HS-27A (cell line): ENCODE measurements around the gene ATP6V0D1.

ENCODE experiments used
- DNase-seq: peaks from one replicate; pipeline ENCODE4 v3.0.0-alpha.2; 2012; ENCODE audit warnings: low read depth, missing footprints

The ATP6V0D1 gene

DNA sequence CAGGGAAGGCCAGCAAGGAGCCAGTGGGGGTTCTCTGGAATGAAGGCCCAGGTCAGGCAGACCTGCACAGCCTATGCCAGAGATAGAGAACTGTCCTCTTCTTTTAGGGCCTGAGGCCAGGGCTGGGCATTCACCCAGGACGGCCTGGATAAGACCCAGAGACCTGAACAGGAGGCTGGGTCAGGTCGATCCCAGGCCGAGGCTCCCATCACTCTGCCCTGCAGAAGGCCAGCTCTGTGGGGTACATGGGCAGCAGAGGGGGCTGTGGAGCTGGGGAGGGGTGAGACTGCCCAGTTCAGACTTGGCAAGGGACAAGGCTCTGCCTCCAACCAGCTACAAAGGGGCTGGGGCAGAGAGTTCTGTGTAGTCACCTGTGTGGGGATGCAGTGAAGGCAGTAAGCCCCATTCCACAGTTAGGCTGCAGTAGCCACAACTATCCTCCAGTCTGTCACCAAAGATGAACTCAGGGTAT is 35.5 kb downstream of the ATP6V0D1 start:
- no peak for DNase-seq

DNA sequence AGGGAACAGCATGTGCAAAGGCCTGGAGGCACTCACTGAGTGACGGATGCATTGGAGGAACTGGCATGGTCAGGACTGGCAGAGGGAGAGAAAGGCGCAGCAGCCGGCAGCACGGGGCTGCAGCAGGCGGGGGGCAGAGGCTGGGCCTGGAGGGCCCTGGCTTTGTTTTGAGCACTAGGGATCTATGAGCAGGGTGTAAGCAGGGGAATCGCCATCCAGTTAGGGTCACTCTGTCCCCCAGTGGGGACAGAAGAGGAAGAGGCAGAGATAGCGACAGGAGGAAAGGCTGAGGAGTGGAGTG is 35.9 kb downstream of the ATP6V0D1 start:
- DNase-seq, result no peak

DNA sequence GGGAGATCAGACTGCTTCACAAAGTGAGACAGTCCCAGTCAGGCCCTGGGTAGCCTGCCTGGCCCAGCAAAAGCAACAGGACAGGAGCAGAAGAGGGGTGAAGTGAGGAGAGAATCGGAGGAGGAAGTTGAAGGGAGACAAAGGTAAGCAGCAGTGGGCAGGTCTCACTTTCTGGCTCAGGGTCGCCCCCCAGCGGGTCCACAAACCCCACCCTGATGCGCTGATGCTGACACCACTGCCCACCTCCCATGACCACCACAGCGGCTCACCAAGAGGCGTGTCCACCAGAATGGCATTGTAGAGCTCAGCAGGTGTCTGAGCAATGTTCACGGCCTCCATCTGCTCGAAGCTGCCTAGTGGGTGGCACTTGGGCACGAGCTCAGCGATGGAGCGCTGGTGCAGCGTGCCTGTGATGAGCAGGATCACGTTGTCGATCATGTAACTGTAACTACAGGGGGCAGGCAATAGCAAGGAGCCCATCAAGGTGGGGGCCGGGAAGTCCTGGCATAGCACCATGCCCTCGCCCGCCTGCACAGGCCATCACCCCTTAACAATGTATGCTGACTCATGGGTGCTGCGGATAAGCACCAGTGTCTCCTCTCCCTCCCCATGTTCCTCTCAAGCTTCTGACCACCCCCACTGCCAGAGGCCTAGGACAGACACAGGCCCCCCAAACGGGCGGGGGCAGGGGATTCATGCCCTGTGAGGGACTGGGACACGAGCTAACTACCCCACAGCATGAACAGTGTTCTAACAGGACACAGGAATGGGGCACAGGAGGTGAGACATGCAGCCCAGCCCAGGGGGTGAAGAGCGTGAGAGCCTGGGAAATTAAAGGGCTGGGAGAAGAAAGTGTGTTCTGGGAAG is 36.5 kb downstream of the ATP6V0D1 start:
- DNase-seq, result no peak

DNA sequence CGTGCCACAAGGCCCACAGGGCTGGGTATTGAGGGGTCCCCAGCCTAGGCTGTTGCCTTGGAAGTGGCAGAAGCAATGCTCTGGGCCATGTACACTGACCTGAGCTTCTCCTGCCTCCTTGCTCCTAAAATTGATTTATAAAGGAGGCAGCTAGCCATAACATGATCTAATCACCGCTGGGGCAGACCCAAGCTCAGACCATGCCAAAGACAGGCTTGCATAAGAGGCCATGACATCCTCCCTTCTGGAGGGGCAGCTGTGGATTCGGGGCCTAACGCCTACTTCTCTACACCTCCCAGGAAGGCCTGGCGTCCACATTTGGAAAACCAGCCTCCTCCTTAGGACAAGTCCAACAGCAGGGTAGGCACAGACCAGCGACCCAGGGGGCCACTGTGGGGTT is 37.7 kb downstream of the ATP6V0D1 start:
- DNase-seq, result no peak

DNA sequence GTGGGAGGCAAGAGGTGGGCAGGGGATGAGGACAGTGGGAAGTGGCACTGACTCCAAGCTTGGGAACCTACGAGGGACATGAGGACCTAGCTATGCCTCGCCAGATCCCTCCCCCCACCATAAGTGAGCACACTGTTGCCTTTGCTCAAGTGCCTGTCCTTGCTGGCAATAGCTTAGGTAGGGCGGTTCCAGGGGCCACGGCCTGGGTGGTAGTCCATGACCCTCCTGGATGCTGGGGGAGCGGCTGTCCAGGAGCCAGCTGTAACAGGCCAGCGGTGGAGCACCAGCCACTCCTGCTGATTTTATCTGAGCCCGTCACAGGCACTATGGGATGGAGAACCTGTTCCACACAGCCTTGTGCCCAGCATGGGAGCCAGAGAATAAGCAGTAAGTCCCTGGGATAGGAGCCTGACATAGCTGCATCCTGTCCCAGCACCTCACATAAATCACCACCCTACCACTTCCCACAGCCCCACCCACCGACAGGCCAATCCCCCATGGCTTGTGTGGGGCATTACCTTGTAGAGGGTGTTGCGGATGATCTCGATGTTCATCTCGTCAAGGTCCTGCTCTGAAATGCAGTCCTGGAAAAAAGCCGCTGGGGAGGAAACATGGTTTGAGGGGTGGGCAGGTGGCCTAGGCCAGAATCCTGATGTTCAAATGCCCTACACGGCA is 38.2 kb downstream of the ATP6V0D1 start:
- DNase-seq, result no peak

DNA sequence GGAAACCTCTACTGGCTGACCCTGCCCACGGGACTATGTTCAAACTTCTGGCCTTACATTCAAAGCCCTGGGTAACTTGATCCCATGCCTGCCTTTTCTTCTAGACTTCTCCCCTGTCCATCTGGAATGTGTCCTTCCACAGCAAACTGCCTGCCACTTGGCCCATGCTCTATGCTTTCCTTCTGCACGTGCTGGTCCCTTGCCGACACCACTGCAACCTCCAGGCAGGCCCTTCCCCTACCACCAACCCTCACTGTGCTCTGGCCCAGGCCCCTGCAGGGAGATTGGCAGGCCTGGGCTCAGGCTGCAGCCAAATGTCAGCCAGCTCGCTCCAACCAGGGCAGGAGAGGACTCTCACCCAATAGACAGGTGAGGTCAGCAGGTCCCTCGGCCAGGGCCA is 39.0 kb downstream of the ATP6V0D1 start:
- DNase-seq, result no peak

DNA sequence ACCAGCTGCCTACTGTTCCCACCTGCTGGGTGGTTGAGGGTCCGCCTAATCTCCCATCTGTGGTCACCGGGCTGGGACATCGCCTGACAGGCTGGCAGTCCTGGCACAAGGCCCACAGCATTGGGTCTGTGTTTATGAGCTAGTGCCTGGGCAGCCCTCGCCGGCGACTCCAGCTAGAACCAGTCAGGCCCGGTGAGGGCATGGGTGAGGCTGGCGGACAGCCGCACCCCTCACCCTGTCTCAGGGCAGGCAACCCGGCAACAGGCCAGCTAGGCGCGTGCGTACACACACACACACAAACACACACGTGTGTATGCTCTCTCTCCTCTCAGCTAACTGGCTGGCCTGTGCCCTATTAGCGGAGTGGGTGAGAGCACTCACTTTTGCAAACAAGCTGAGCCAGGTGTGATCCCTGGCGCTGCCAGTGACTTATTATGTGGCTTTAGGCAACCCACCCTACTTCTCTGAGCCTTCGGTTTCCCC is 39.6 kb downstream of the ATP6V0D1 start:
- DNase-seq, result no peak

DNA sequence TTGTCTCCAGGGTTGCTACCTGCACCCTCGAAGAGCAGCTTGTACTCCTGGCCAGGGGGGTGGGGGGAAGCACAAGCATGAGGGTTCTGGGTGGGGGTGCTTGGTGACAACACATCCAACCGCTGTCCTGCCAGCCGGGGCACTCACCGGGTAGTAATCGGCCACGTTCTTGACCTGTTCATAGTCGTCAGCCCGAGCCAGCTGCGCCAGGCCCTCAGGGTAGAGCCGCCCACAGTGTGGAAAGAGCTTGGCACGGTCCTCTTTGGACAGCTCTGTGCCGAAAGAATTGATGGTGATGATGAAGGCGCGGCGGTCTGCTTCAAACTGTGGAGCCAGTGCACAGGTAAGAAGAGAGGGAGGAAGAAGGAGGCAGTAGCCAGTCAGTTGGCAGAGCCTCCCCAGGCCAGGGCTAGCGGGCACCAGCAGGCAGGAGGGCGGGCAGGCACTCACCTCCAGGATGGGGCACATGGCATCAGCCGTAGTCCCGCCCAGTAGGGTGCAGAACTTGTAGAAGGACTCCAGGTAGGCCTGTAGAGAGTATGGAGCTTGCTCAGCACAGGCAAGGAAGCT is 42.0 kb downstream of the ATP6V0D1 start:
- no peak for DNase-seq

DNA sequence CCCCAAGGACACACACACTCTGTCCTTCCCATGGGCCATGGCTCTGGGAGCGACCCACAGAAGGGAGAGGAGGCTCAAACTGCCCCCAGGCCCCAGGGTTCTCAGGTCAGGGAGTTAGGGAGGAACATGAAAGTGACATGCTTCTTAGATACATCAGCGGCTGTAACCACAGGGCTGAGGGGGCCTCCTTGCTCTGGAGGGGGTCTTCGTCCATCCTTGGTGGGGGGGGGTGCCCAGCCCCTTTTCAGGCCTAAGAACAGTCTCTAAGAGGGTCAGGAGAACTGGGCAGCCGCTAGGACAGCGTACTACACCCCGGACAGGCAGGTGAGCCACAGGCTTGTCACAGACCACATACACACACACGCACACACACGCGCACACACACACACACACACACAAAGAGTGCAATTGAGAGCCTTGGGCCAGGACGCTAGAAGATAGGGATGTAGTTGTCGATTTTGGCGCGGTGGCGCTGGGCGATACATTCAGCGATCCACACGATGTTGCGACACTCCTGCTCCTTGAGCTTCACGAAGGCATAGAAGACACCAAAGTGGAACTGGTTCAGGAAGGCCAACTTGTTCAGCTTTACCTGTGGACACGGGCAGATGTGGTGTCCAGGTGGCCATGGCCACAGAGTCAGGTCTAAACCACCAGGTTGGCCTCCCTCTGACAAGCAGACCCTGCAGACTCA is 42.7 kb downstream of the ATP6V0D1 start:
- no peak for DNase-seq

DNA sequence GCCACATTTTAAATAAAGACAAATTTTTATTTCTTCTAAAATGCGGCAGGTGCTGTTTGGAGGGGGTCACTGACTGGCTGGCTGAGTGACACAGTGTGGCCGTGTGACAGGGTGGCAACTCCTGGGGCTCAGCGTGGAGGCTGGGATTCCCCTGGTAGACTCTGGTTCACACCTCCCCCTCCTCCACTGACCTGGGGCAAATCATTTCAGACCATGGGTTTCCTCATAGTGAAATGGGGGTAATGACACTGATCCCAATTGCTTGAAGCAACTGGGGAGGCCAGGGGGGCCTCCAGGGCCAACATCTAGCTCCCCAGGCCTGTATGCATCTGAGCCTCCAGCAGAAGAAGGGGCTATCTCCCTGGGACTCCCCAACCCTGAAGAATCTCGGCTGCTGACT is 43.4 kb downstream of the ATP6V0D1 start:
- DNase-seq, result no peak

DNA sequence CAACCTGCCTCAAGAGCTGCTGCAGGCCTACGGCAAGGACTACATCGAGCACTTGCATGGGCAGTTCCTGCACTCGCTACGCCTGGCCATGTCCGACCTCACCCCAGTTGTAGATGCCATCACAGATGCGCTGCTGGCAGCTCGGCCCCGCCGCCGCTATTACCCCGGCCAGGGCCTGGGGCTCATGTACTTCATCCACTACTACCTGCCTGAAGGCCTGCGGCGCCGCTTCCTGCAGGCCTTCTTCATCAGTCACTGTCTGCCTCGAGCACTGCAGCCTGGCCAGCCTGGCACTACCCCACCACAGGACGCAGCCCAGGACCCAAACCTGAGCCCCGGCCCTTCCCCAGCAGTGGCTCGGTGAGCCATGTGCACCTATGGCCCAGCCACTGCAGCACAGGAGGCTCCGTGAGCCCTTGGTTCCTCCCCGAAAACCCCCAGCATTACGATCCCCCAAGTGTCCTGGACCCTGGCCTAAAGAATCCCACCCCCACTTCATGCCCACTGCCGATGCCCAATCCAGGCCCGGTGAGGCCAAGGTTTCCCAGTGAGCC is 44.2 kb downstream of the ATP6V0D1 start:
- DNase-seq, result no peak

DNA sequence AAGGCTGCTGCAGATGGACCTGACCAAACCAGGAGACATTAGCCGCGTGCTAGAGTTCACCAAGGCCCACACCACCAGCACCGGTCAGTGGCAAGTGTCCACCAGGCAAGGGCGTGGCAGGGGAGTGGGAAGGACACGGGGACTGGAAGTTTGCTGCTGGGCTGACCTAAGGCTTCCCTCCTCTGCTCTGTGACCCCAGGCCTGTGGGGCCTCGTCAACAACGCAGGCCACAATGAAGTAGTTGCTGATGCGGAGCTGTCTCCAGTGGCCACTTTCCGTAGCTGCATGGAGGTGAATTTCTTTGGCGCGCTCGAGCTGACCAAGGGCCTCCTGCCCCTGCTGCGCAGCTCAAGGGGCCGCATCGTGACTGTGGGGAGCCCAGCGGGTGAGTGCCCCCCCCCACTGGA is 45.2 kb downstream of the ATP6V0D1 start:
- no peak for DNase-seq

DNA sequence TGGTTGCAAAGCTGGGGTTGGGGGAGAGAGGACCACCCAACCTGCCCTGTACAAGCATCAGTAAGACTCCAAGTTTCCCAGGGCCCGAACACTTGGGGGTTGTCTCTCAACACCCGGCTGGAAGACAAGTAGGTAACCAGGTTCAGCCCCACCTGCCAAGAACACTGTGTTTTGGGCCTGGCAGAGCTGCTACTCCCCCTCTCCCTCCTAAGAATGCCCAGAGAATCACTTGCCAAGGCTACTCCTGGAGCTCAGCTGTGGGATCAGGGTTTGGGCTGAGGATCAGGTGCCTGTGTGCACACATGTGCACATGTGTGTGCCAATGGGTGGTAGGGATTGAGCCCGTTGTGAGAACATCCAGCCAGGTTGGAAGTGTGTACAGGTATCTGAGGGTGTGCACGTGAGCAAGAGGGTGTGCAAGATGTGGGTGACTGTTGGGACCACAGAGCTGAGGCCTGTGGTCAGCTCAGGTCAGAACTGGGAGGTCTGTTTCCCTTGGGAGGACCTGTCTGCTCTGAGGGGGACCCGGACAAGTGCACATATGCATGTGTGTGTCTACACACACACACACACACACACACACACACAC is 47.7 kb downstream of the ATP6V0D1 start:
- no peak for DNase-seq

DNA sequence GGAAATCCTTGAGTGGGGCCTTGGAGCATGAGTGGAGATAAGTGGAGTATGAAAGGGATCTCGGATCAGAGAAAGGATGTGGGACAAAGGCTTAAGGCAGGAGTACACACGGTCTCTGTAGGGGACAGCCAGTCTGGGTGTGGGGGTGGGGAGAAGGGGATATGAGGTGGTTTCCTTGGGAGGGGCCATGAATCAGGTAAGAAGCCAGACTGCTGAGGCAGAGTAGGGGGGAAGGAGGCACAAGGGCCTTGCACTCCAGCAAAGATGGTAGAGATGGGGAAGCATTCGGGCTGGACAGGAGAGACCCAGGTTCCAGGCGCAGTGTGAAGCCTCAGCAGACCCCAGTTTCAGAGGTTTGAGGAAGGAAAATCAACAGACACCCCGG is 48.5 kb downstream of the ATP6V0D1 start:
- no peak for DNase-seq

DNA sequence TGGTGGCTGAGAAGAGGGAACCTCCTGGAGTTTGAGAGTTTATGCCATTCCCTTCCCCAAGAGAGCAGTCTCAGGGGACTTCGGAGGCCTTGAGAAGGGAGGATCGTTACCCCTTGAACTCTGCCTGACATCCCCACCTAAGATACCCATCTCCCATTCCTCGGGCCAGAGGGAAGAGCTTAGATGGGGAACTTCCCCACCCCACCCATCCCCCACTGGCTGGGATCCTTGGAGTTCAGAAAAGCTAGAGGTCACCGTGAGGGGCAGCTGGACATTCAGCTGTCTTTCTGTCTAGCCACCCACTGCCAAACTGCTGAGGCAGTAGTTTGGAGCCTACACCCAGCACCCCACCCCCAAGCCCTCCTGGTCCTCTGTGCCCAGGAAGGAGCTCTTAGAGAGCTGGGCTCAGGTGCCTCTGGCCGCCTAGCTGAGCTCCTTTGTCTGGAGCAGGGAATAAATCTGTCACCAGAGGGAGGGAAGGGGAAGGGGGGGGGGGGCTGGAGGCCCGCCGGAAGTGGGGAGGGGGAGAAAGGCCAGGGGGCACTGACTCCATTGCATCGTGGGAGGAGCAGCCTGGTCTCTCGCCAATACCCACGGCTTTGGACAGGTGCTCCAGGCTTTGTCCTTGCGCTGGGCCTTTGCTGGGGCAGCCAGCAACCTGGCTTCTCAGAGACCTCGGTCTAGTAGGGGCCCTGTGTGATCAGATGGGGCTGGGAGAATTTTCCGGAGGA is 49.0 kb downstream of the ATP6V0D1 start:
- DNase-seq, result no peak

DNA sequence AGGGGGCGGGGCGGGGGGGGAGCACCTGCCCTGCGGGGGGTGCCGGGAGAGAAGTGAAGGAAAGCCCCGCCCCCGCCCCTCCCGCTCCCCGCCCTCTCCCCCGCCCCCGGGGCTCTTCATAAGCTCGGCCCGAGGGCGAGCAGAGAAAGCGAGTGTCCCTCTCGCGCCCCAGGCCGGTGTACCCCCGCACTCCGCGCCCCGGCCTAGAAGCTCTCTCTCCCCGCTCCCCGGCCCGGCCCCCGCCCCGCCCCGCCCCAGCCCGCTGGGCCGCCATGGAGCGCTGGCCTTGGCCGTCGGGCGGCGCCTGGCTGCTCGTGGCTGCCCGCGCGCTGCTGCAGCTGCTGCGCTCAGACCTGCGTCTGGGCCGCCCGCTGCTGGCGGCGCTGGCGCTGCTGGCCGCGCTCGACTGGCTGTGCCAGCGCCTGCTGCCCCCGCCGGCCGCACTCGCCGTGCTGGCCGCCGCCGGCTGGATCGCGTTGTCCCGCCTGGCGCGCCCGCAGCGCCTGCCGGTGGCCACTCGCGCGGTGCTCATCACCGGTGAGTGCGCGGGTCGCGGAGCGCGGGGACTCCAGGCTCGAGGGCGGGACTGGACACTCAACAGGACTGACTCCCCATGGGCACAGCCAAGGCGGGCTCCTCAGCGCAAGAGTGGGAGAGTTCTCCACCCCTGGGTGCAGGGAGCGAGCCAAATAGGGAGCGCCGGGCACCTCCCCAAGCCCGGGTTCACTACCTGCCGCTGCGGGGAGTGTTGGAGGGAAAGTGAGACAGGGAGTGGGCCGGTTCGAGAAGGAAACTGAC is 49.8 kb downstream of the ATP6V0D1 start, which contains the start of gene HSD11B2:
TSS of gene HSD11B2 (plus strand) at position 145 of the 798 bp plus-strand sequence. CDS start at position 273, 128 bp downstream.
- DNase-seq, result no peak

DNA sequence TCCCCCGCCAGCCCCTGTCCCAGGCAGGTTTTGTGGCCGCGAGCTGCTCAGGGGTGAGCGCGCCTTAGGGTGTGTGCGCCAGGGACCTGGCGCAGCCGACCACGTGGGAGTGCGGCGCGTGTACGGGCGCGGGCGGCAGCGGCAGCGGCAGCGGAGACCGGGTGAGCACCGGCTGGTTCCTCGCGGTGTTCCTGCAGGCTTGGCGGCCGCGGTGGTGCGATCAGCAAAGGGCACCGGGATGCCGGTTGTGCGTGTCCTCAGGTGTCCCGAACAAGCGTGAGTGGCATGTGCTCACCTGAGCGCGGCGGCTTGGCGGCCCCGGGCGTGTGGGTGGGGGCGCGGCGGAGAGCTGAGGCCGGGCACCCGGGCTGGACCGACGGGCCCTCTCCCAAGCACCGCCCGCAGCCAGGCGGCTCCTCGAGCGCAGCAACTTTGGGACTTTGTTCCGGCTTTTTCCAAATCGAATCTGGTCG is 50.4 kb downstream of the ATP6V0D1 start:
- DNase-seq, result no peak

DNA sequence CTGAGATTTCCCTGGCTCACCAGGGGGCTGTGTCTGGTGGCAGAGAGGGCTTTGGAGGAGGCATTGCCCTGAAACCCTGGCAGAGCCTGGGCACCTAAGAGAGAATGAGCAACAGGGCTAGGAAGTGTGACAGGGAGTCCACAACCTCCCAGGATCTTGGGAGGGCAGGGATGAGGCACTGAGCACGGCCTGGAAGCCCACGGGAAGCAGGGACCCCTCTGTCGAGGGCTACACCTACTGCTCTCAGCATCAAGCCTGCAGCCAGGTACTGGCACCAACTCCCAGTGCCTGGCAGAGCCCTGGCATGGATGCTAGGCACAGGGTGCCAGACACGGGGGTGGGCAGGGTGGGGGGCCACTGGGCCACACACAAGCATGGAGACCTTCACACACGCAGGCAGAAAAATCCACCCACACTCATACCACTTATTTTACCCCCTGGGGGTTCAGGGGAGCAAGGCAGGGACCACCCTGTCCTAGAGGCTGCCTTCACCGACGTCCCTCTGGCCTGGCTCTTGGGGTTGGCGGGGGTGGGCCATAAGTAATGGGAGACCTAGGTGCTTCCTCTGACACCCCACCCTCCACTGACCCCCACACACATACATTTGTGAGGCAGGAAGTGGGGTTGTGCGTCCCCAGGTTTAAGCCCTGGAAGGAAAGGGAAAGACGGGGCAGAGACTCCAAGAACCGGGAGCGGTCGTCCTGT is 51.0 kb downstream of the ATP6V0D1 start:
- DNase-seq, result no peak

DNA sequence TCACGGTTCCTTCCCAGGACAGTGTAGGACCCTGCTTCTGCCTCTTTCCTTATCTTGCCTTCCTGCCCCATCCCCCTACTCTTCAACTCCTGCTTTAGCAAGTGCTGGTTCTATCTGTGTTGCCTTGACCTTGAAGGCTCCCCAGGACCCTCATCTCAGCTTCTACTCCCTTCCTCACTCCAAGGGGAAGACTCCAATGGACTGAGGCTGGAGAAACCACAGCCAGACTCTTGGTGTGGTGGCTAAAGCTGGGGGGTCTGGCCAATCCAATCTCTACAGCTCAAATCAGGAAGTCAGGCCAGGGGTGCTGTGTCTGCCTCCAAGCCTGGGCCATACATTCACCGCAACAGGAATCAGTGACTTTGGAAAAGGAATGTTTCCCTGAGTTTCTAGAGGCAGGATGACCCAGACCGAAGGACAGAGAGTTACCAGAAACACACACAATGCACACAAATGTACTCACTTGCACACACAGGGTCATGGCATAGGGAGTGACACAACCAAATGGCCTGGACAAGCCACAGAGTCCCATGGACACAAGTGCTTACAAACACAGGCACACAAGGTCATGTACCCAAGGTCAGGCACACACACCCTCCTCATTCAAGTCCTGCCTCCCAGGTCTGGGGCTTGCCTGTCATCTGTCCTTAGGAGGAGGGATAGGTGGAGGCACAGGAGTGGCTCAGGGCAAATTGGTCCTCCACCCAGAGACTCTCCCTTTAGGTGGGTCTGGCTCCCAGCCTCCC is 51.7 kb downstream of the ATP6V0D1 start:
- DNase-seq, result no peak
